Measurements from ENCODE around the gene MROH9. TPM values are rescaled to one million over a fixed set of nuclear protein-coding genes. Genes with fewer than 3 reads are reported as not detected.

The MROH9 gene
- total RNA-seq (2014; rRNA removed; shearing (Covaris generic); ENCODE audit: low replicate concordance) = not detected in 2 replicates

GRCh38 chr1:170935231-170935630 is at the start of gene MROH9:
Gene MROH9, plus strand, starts transcription at chr1:170935534. Its CDS starts 10,023 bp downstream, at chr1:170945557.
- Histone ChIP-seq H3K9me3 (ENCODE audit: low read length) (no peaks in the 10 kb centered on the region), H3K36me3 (ENCODE audit: insufficient read depth, low read length) (no peaks in the 10 kb centered on the region), H3K4me3 (ENCODE audit: low read length) (no peak within 1 kb of the TSS), H4K20me1 (ENCODE audit: insufficient read depth, low read depth, low read length) (no peaks in the 10 kb centered on the region), H3K4me2 (ENCODE audit: low read depth, low read length, poor library complexity, severe bottlenecking) (no peak within 1 kb of the TSS), H3K27ac (ENCODE audit: low read length) (no peak within 1 kb of the TSS), H3K27me3 (ENCODE audit: low read length) (no peaks in the 10 kb centered on the region), H3K9ac (ENCODE audit: low read length) (no peak within 1 kb of the TSS), H3K79me2 (ENCODE audit: low read length) (no peaks in the 10 kb centered on the region), H3K4me1 (ENCODE audit: low read length) (peaks cover 24% of the 10 kb centered on the region), H3K9me2 (replicated peaks; ENCODE audit: insufficient read depth, low read length) (no peaks in the 10 kb centered on the region), H2AFZ (ENCODE audit: low read length) (no peak within 1 kb of the TSS)
- DNase-seq = no peak

- Histone ChIP-seq H3K9me2 (replicated peaks; ENCODE audit: insufficient read depth, low read length) (no peaks in the 10 kb centered on the region), H3K4me1 (ENCODE audit: low read length) (no peaks in the 10 kb centered on the region), H3K36me3 (ENCODE audit: insufficient read depth, low read length) (no peaks in the 10 kb centered on the region), H3K9ac (ENCODE audit: low read length) (no peak overlapping the region), H3K27me3 (ENCODE audit: low read length) (no peaks in the 10 kb centered on the region), H3K4me3 (ENCODE audit: low read length) (no peak overlapping the region), H3K9me3 (ENCODE audit: low read length) (no peaks in the 10 kb centered on the region), H4K20me1 (ENCODE audit: insufficient read depth, low read depth, low read length) (no peaks in the 10 kb centered on the region), H3K79me2 (ENCODE audit: low read length) (no peaks in the 10 kb centered on the region), H3K4me2 (ENCODE audit: low read depth, low read length, poor library complexity, severe bottlenecking) (no peak overlapping the region), H3K27ac (ENCODE audit: low read length) (no peak overlapping the region), H2AFZ (ENCODE audit: low read length) (no peak overlapping the region)
- DNase-seq = no peak
Observed at GRCh38 chr1:170885551-170885950, 49.8 kb upstream of the MROH9 start.

- H3K36me3 ChIP-seq (ENCODE audit: insufficient read depth, low read length) = no peaks in the 10 kb centered on the region
- no peak overlapping the region for H3K4me3 ChIP-seq (ENCODE audit: low read length)
- no peak for DNase-seq
- no peaks in the 10 kb centered on the region for H3K9me3 ChIP-seq (ENCODE audit: low read length)
- H3K4me1 ChIP-seq (ENCODE audit: low read length) = no peaks in the 10 kb centered on the region
- no peak overlapping the region for H3K4me2 ChIP-seq (ENCODE audit: low read depth, low read length, poor library complexity, severe bottlenecking)
- no peaks in the 10 kb centered on the region for H4K20me1 ChIP-seq (ENCODE audit: insufficient read depth, low read depth, low read length)
- H3K9ac ChIP-seq (ENCODE audit: low read length) = no peak overlapping the region
- no peaks in the 10 kb centered on the region for H3K9me2 ChIP-seq (replicated peaks; ENCODE audit: insufficient read depth, low read length)
- H3K79me2 ChIP-seq (ENCODE audit: low read length) = no peaks in the 10 kb centered on the region
- H3K27me3 ChIP-seq (ENCODE audit: low read length) = no peaks in the 10 kb centered on the region
- no peak overlapping the region for H3K27ac ChIP-seq (ENCODE audit: low read length)
- H2AFZ ChIP-seq (ENCODE audit: low read length) = no peak overlapping the region
Observed at GRCh38 chr1:170886460-170886859, 48.9 kb upstream of the MROH9 start.

- Histone ChIP-seq H3K27me3 (ENCODE audit: low read length) (no peaks in the 10 kb centered on the region), H2AFZ (ENCODE audit: low read length) (no peak overlapping the region), H3K9ac (ENCODE audit: low read length) (no peak overlapping the region), H3K4me2 (ENCODE audit: low read depth, low read length, poor library complexity, severe bottlenecking) (no peak overlapping the region), H3K79me2 (ENCODE audit: low read length) (no peaks in the 10 kb centered on the region), H3K4me3 (ENCODE audit: low read length) (no peak overlapping the region), H4K20me1 (ENCODE audit: insufficient read depth, low read depth, low read length) (no peaks in the 10 kb centered on the region), H3K36me3 (ENCODE audit: insufficient read depth, low read length) (no peaks in the 10 kb centered on the region), H3K27ac (ENCODE audit: low read length) (no peak overlapping the region), H3K4me1 (ENCODE audit: low read length) (no peaks in the 10 kb centered on the region), H3K9me3 (ENCODE audit: low read length) (no peaks in the 10 kb centered on the region), H3K9me2 (replicated peaks; ENCODE audit: insufficient read depth, low read length) (no peaks in the 10 kb centered on the region)
- no peak for DNase-seq
Observed at GRCh38 chr1:170887726-170888125, 47.6 kb upstream of the MROH9 start.

GRCh38 chr1:170891872-170892271 is 43.5 kb upstream of the MROH9 start:
- Histone ChIP-seq H3K9me2 (replicated peaks; ENCODE audit: insufficient read depth, low read length) (no peaks in the 10 kb centered on the region), H3K27me3 (ENCODE audit: low read length) (no peaks in the 10 kb centered on the region), H4K20me1 (ENCODE audit: insufficient read depth, low read depth, low read length) (no peaks in the 10 kb centered on the region), H3K9ac (ENCODE audit: low read length) (no peak overlapping the region), H3K27ac (ENCODE audit: low read length) (no peak overlapping the region), H3K4me3 (ENCODE audit: low read length) (no peak overlapping the region), H3K4me1 (ENCODE audit: low read length) (no peaks in the 10 kb centered on the region), H3K36me3 (ENCODE audit: insufficient read depth, low read length) (no peaks in the 10 kb centered on the region), H3K4me2 (ENCODE audit: low read depth, low read length, poor library complexity, severe bottlenecking) (no peak overlapping the region), H2AFZ (ENCODE audit: low read length) (no peak overlapping the region), H3K9me3 (ENCODE audit: low read length) (no peaks in the 10 kb centered on the region), H3K79me2 (ENCODE audit: low read length) (no peaks in the 10 kb centered on the region)
- no peak for DNase-seq

- H3K4me2 ChIP-seq (ENCODE audit: low read depth, low read length, poor library complexity, severe bottlenecking) = no peak overlapping the region
- no peak overlapping the region for H3K27ac ChIP-seq (ENCODE audit: low read length)
- no peaks in the 10 kb centered on the region for H3K4me1 ChIP-seq (ENCODE audit: low read length)
- no peak overlapping the region for H2AFZ ChIP-seq (ENCODE audit: low read length)
- no peak for DNase-seq
- no peaks in the 10 kb centered on the region for H3K36me3 ChIP-seq (ENCODE audit: insufficient read depth, low read length)
- H3K9ac ChIP-seq (ENCODE audit: low read length) = no peak overlapping the region
- no peaks in the 10 kb centered on the region for H3K9me3 ChIP-seq (ENCODE audit: low read length)
- H3K79me2 ChIP-seq (ENCODE audit: low read length) = no peaks in the 10 kb centered on the region
- H3K4me3 ChIP-seq (ENCODE audit: low read length) = no peak overlapping the region
- H3K9me2 ChIP-seq (replicated peaks; ENCODE audit: insufficient read depth, low read length) = no peaks in the 10 kb centered on the region
- no peaks in the 10 kb centered on the region for H4K20me1 ChIP-seq (ENCODE audit: insufficient read depth, low read depth, low read length)
- no peaks in the 10 kb centered on the region for H3K27me3 ChIP-seq (ENCODE audit: low read length)
Observed at GRCh38 chr1:170893655-170894297, 41.6 kb upstream of the MROH9 start.

- Histone ChIP-seq H2AFZ (ENCODE audit: low read length) (no peak overlapping the region), H3K27me3 (ENCODE audit: low read length) (no peaks in the 10 kb centered on the region), H3K4me3 (ENCODE audit: low read length) (no peak overlapping the region), H3K27ac (ENCODE audit: low read length) (no peak overlapping the region), H3K9ac (ENCODE audit: low read length) (no peak overlapping the region), H3K4me2 (ENCODE audit: low read depth, low read length, poor library complexity, severe bottlenecking) (no peak overlapping the region), H3K36me3 (ENCODE audit: insufficient read depth, low read length) (no peaks in the 10 kb centered on the region), H3K4me1 (ENCODE audit: low read length) (no peaks in the 10 kb centered on the region), H3K9me2 (replicated peaks; ENCODE audit: insufficient read depth, low read length) (no peaks in the 10 kb centered on the region), H3K9me3 (ENCODE audit: low read length) (no peaks in the 10 kb centered on the region), H3K79me2 (ENCODE audit: low read length) (no peaks in the 10 kb centered on the region), H4K20me1 (ENCODE audit: insufficient read depth, low read depth, low read length) (no peaks in the 10 kb centered on the region)
- DNase-seq = no peak
Observed at GRCh38 chr1:170903961-170904360, 31.4 kb upstream of the MROH9 start.

- Histone ChIP-seq H3K79me2 (ENCODE audit: low read length) (no peaks in the 10 kb centered on the region), H3K36me3 (ENCODE audit: insufficient read depth, low read length) (no peaks in the 10 kb centered on the region), H3K4me3 (ENCODE audit: low read length) (no peak overlapping the region), H3K27me3 (ENCODE audit: low read length) (no peaks in the 10 kb centered on the region), H3K4me1 (ENCODE audit: low read length) (no peaks in the 10 kb centered on the region), H3K9me2 (replicated peaks; ENCODE audit: insufficient read depth, low read length) (no peaks in the 10 kb centered on the region), H2AFZ (ENCODE audit: low read length) (no peak overlapping the region), H4K20me1 (ENCODE audit: insufficient read depth, low read depth, low read length) (no peaks in the 10 kb centered on the region), H3K9me3 (ENCODE audit: low read length) (no peaks in the 10 kb centered on the region), H3K27ac (ENCODE audit: low read length) (no peak overlapping the region), H3K4me2 (ENCODE audit: low read depth, low read length, poor library complexity, severe bottlenecking) (no peak overlapping the region), H3K9ac (ENCODE audit: low read length) (no peak overlapping the region)
- no peak for DNase-seq
Observed at GRCh38 chr1:170908942-170909341, 26.4 kb upstream of the MROH9 start.

All from Karpas-422 (cell line).